ENCODE measurements around the gene ZNF536.

GRCh38 chr19:30341611-30342201, 30.5 kb upstream of the ZNF536 start:
- TF ChIP-seq CTCF (IDR thresholded peaks at IDR 0.05; ENCODE audit: low read length), result no peak
- no peak for TF ChIP-seq EZH2phosphoT487 (IDR thresholded peaks at IDR 0.05; ENCODE audit: low read length)
